DOHH2 (cell line): ENCODE results near the gene IFT88.

Source experiments
- H3F3A ChIP-seq: fragments of 200-600 bp; sonication (generic), shearing (Covaris generic); 2 replicates; pipeline ENCODE4 v1.6.0; 2016; ENCODE audit warnings: antibody characterized with exemption, mild to moderate bottlenecking; ENCODE audit not compliant: control insufficient read depth, insufficient read depth
- H3K27ac ChIP-seq: fragments of 200-600 bp; sonication (generic); 2 replicates; pipeline ENCODE4 v1.5.1; 2014; ENCODE audit warnings: low read depth, mild to moderate bottlenecking, low read length, moderate library complexity
- H3K27me3 ChIP-seq: fragments of 200-600 bp; sonication (generic); 2 replicates; pipeline ENCODE4 v1.6.1; 2014; ENCODE audit warnings: mild to moderate bottlenecking, low read length, mixed read lengths; ENCODE audit not compliant: control insufficient read depth
- H3K36me3 ChIP-seq: fragments of 200-600 bp; sonication (generic); 2 replicates; pipeline ENCODE4 v1.6.1; 2014; ENCODE audit warnings: mild to moderate bottlenecking, low read length, moderate library complexity, mixed read lengths; ENCODE audit not compliant: control insufficient read depth
- H3K4me1 ChIP-seq: fragments of 200-600 bp; sonication (generic); 2 replicates; pipeline ENCODE4 v1.6.1; 2014; ENCODE audit warnings: mild to moderate bottlenecking, low read length, mixed read lengths; ENCODE audit not compliant: control insufficient read depth
- H3K4me2 ChIP-seq: fragments of 200-600 bp; sonication (generic); 2 replicates; pipeline ENCODE4 v1.6.0; 2014; ENCODE audit warnings: mild to moderate bottlenecking, low read length, moderate library complexity
- H3K4me3 ChIP-seq: fragments of 200-600 bp; sonication (generic); 2 replicates; pipeline ENCODE4 v1.5.1; 2014; ENCODE audit warnings: mild to moderate bottlenecking, low read length, mixed read lengths
- H3K79me2 ChIP-seq: fragments of 200-600 bp; sonication (generic); 2 replicates; pipeline ENCODE4 v1.6.1; 2014; ENCODE audit warnings: mild to moderate bottlenecking, low read length, mixed read lengths; ENCODE audit not compliant: control insufficient read depth
- H3K9me2 ChIP-seq: fragments of 200-600 bp; sonication (generic); replicated peaks from 2 replicates; pipeline ENCODE4 v1.6.1; 2014; ENCODE audit warnings: mild to moderate bottlenecking, low read length, mixed read lengths; ENCODE audit not compliant: control insufficient read depth
- H3K9me3 ChIP-seq: fragments of 200-600 bp; sonication (generic); 2 replicates; pipeline ENCODE4 v1.6.1; 2014; ENCODE audit warnings: antibody characterized with exemption, low read length, mixed read lengths; ENCODE audit not compliant: control insufficient read depth, insufficient read depth
- H4K20me1 ChIP-seq: fragments of 200-600 bp; sonication (generic); 2 replicates; pipeline ENCODE4 v1.6.0; 2014; ENCODE audit warnings: low read depth, mild to moderate bottlenecking, antibody characterized with exemption, low read length, moderate library complexity; ENCODE audit not compliant: control insufficient read depth, insufficient read depth
- EZH2phosphoT487 ChIP-seq: fragments of 200-600 bp; sonication (generic); IDR thresholded peaks from 2 replicates; pipeline ENCODE4 v1.6.1; 2017; ENCODE audit warnings: borderline replicate concordance, mild to moderate bottlenecking, antibody characterized with exemption, low read length, moderate library complexity, mixed read lengths
- TF ChIP-seq, protein P1 (sequence below): fragments of 200-600 bp; sonication (generic); IDR thresholded peaks from one replicate; pipeline ENCODE4 v1.5.1; 2014; ENCODE audit warnings: antibody characterized with exemption, mild to moderate bottlenecking, low read depth, low read length; ENCODE audit not compliant: poor library complexity, severe bottlenecking

IFT88 gene

DNA sequence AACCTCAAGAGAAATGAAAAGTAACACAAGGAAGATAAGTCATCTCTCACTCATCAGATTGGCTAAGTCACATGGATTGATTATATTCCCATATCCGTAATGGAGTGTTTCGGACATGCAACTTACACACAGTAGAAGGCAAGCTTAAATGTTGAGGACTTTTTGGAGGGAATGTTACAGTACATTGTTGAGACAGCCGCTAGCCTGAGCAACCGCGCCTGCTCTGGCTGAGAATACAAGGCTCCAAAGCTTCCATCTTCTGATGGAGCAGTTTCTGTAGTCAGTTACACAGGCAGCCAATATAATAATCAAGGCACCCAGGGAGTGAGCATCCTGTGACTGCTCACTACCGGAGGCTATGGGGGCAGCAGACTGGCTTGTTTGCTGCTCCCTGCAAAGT lies 40.3 kb upstream of the IFT88 start:
- no peaks in the 10 kb centered on the region for H3F3A ChIP-seq
- no peaks in the 10 kb centered on the region for H3K79me2 ChIP-seq
- peaks cover 23% of the 10 kb centered on the region for H3K27me3 ChIP-seq
- H3K4me3 ChIP-seq: peak overlapping the region; percentile 72
- no peaks in the 10 kb centered on the region for H3K36me3 ChIP-seq
- H3K9me2 ChIP-seq: no peaks in the 10 kb centered on the region
- H3K4me1 ChIP-seq: peaks cover 10% of the 10 kb centered on the region
- H3K4me2 ChIP-seq: peak overlapping the region; percentile 78
- no peaks in the 10 kb centered on the region for H3K9me3 ChIP-seq
- no peak for TF ChIP-seq EZH2phosphoT487
- TF ChIP-seq, protein P1, sequence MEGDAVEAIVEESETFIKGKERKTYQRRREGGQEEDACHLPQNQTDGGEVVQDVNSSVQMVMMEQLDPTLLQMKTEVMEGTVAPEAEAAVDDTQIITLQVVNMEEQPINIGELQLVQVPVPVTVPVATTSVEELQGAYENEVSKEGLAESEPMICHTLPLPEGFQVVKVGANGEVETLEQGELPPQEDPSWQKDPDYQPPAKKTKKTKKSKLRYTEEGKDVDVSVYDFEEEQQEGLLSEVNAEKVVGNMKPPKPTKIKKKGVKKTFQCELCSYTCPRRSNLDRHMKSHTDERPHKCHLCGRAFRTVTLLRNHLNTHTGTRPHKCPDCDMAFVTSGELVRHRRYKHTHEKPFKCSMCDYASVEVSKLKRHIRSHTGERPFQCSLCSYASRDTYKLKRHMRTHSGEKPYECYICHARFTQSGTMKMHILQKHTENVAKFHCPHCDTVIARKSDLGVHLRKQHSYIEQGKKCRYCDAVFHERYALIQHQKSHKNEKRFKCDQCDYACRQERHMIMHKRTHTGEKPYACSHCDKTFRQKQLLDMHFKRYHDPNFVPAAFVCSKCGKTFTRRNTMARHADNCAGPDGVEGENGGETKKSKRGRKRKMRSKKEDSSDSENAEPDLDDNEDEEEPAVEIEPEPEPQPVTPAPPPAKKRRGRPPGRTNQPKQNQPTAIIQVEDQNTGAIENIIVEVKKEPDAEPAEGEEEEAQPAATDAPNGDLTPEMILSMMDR: no peak
- H4K20me1 ChIP-seq: no peaks in the 10 kb centered on the region
- no peak overlapping the region for H3K27ac ChIP-seq

DNA sequence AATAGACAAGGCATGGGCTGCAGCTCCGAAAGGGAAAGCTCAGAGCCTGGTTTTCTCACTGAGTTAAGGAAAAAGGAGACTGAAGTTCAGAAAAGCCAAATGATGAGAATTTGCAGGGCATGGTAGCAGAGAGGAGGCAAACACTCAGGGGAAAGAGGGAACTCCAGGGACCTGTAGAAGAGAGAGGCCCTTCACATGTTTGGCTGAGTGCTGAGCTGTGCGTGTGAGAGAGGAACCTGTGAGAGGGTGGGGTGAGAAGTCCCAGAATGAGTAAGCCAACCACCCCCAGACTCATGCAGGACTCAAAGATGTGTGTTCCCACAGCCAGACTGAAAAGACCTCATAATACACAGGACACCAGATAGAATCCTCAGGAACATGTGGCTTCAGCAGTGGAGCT lies 38.5 kb upstream of the IFT88 start:
- no peaks in the 10 kb centered on the region for H3F3A ChIP-seq
- no peak overlapping the region for H3K4me2 ChIP-seq
- no peak overlapping the region for H3K27ac ChIP-seq
- no peaks in the 10 kb centered on the region for H3K36me3 ChIP-seq
- H3K79me2 ChIP-seq: no peaks in the 10 kb centered on the region
- no peaks in the 10 kb centered on the region for H4K20me1 ChIP-seq
- no peak overlapping the region for H3K4me3 ChIP-seq
- H3K9me3 ChIP-seq: no peaks in the 10 kb centered on the region
- peaks cover 10% of the 10 kb centered on the region for H3K4me1 ChIP-seq
- H3K27me3 ChIP-seq: peaks cover 23% of the 10 kb centered on the region
- no peaks in the 10 kb centered on the region for H3K9me2 ChIP-seq
- no peak for TF ChIP-seq EZH2phosphoT487
- TF ChIP-seq, protein P1: no peak

DNA sequence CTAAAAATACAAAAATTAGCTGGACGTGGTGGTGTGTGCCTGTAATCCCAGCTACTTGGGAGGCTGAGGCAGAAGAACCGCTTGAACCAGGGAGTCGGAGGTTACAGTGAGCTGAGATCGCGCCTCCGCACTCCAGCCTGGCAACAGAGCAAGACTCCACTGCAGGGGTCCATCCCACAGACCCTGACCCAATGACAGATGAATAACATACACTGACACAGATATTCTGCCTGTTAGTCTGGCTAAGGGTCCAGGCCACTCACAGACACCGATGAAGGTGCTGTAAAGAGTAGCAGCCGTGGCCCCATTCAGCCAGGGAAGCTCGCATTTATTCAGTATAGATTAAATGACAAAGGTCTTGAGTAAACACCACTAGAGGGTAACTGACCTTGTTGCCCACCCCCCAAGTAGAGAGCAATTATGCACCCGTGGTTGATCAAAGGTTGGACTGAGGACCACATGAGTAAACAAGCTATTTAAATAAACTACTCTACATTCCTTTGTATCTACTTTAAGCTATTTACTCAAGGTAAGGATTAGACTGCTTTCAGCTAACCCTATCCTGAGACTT lies 32.8 kb upstream of the IFT88 start:
- no peaks in the 10 kb centered on the region for H3K79me2 ChIP-seq
- H3K4me1 ChIP-seq: no peaks in the 10 kb centered on the region
- no peak overlapping the region for H3K4me2 ChIP-seq
- H4K20me1 ChIP-seq: no peaks in the 10 kb centered on the region
- peaks cover under 1% of the 10 kb centered on the region; the same call in 1 of the 2 replicates for H3K27me3 ChIP-seq
- H3K9me2 ChIP-seq: no peaks in the 10 kb centered on the region
- no peak overlapping the region for H3K4me3 ChIP-seq
- no peaks in the 10 kb centered on the region for H3F3A ChIP-seq
- no peaks in the 10 kb centered on the region; the same call in 1 of the 2 replicates for H3K9me3 ChIP-seq
- H3K36me3 ChIP-seq: no peaks in the 10 kb centered on the region
- TF ChIP-seq EZH2phosphoT487: no peak
- TF ChIP-seq, protein P1: no peak
- H3K27ac ChIP-seq: no peak overlapping the region

DNA sequence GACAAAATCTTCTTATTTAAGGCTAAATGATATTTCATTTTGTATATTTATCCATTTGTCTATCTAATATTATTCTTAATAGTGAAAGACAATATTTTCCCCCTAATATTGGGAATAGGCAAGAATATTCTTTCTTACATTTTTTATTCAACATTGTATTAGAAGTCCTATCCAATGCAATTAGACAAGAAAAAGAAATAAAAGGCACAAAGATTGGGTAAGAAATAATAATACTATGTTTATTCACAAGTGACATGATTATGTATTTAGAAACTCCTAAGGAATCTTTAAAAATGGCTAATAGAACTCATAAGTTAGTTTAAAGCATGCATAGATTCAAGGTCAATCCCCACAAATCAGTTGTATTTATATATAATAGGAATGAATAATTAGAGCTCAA lies 30.0 kb upstream of the IFT88 start:
- no peaks in the 10 kb centered on the region for H3K36me3 ChIP-seq
- H3K79me2 ChIP-seq: no peaks in the 10 kb centered on the region
- no peaks in the 10 kb centered on the region for H3K4me1 ChIP-seq
- H3K27ac ChIP-seq: no peak overlapping the region
- TF ChIP-seq, protein P1: no peak
- TF ChIP-seq EZH2phosphoT487: no peak
- no peaks in the 10 kb centered on the region for H4K20me1 ChIP-seq
- H3K4me2 ChIP-seq: no peak overlapping the region
- no peak overlapping the region for H3K4me3 ChIP-seq
- H3K9me2 ChIP-seq: no peaks in the 10 kb centered on the region
- H3F3A ChIP-seq: no peaks in the 10 kb centered on the region
- no peaks in the 10 kb centered on the region for H3K27me3 ChIP-seq
- H3K9me3 ChIP-seq: no peaks in the 10 kb centered on the region; the same call in 1 of the 2 replicates
